T-helper 22 cell (primary cell): Measurements from ENCODE around the gene NWD2.
"Not testable (repeated sequence)": the region's sequence is repeated elsewhere in the genome, so short reads cannot be mapped to it uniquely, and the experiment has no call there.

Experiments used
- DNase-seq: peaks from one replicate; pipeline ENCODE4 v3.0.0-alpha.2; 2020; ENCODE audit warnings: low read depth

NWD2 gene

GRCh38 chr4:37467223-37467622 lies 222.7 kb downstream of the NWD2 start:
- no peak for DNase-seq

GRCh38 chr4:37467824-37468223 lies 223.3 kb downstream of the NWD2 start:
- DNase-seq: no peak

GRCh38 chr4:37469286-37469685 lies 224.7 kb downstream of the NWD2 start:
- no peak for DNase-seq

DNA sequence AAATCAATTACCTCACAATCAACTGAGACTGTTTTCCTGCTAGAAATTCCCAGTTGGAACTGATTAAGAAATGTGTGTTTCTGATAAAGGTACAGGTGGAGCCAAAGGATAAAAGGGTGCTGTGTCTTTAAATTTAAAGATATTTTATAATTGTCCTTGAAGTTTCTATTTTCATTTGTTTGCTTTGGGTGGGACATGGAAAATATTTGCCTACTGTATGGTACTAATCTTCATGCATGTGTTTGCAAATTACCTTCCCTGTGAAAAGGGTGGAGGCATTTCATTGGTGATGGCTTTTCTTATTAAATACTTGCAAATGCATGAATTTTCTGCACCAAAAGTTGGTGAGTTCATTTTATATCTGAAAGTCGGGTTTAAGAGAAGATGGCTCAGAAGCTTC lies 225.7 kb downstream of the NWD2 start:
- DNase-seq: no peak

DNA sequence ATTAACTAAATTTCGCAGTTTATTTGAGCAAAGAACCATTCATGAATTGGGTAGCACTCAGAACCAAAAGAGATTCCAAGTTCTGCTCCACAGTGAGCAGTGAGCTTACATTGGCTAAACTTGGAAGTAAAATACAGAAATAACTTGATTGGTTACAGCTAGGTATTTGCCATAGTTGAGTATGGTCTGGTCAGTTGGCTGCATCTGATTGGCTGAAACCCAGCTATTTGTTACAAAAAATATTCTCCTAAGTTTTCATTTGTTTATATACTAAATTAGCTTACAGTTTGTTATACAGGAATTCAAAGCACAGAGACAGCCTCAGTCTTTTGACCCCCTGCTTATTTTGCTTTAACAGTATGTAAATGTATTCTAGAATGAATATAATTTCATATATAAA lies 226.6 kb downstream of the NWD2 start:
- DNase-seq: no peak

DNA sequence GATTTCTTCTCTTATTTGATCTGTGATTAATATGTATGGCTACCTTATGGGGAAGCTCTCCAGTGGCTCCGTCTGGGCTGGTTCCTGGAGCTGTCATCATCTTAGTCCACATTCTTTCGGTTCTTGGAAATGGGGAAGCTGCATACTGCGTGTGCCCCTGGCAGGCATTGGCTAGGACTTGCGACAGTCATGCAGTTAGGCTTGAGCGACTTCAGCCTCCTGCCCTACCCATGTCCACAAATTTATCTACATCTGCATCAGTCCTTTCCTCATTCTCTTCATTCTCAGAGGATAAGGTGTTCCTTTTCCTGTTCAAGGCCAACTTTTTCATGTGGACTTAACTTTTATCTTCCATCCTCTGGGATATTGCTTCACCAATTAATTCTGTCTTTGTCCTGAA lies 227.4 kb downstream of the NWD2 start:
- DNase-seq: no peak

DNA sequence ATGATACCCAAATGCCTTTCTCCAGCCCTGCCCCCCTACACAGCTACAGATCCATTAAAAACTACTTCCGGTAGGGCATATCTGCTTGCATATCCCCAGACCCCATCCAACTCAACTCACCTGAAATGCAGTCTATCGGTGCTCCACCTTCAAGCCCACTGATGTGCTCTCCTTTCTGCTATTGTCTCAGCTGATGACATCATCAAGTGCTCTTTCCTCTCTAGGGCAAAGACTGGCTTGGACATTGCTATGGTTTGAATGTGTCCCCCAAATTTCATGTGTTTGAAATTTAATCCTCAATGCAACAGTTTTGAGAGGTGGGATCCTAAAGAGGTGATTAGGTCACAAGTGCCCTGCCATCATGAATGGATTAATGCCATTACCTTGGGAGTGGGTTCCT lies 229.3 kb downstream of the NWD2 start:
- no peak for DNase-seq

- DNase-seq: no peak
Observed at GRCh38 chr4:37475087-37475486, 230.5 kb downstream of the NWD2 start.

- DNase-seq: no peak
Observed at GRCh38 chr4:37475776-37476175, 231.2 kb downstream of the NWD2 start.

DNA sequence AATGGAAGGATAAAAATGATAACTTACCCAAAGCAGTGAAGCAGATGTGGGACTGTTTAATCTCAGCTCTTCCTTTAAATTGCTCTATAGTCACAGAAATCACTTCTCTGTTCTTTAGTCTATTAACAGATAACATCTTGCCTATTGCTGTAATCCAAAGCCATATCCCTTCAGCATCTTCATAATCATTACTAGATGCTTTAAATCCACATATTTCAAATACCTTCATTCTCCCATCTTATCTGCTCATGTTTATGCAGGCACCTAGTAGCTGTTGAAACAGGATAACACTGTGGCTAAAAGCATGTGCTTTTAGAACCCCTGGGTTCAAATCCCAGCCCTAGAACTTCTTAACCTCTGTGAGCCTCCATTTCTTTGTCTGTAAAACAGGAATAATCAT lies 231.7 kb downstream of the NWD2 start:
- DNase-seq: no peak

DNA sequence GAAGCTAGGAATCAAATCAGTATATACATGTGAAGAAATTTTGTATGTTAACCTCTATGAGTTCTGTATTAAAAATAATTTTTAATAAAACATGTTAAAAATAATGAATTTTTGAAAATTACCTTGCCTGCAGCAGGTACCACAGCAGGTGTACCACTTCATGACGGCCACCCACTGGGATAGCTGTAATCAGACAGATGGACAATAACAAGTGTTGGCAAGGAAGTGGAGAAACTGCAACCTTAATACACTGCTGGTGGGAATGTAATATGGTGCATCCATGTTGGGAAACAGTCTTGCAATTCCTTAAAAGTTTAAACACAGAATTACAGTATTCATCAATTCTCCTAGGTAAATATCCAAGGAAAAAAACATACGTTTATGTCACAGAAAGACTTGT lies 232.1 kb downstream of the NWD2 start:
- no peak for DNase-seq

DNA sequence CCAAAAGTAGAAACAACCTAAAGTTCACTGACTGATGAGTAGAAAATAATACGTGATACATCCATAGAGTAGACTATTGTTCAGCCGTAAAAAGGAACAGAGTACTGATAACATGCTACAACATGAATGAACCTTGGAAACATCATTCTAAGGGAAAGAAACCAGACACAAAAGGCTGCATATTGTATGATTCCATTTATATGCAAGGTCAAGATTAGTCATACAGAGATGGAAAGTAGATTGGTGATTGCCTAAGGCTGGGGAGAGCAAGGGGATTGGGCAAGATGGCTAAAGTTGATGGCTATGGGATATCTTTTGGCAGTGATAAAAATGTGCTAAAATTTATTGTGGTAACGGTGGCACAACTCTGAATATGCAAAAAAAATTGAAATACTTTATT lies 232.6 kb downstream of the NWD2 start:
- no peak for DNase-seq

DNA sequence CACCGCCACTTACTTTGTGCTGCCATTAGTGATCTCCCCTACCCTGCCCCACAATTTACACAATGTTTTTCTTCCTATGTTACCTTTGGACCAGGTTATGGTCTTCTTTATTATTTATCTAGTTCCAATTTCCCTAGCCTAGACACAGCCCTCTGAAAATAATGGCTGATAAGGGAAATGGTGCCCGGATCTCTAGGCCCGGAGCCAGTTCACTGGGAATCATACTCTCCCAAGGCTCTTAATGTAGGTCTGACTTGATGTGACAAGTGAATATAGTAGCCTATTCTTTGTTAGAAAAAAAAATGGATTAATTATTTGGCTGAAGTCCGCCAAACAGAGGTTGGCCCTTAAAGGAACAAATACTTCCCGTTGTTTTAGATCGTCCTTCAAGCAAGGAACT lies 233.6 kb downstream of the NWD2 start:
- DNase-seq: no peak

DNA sequence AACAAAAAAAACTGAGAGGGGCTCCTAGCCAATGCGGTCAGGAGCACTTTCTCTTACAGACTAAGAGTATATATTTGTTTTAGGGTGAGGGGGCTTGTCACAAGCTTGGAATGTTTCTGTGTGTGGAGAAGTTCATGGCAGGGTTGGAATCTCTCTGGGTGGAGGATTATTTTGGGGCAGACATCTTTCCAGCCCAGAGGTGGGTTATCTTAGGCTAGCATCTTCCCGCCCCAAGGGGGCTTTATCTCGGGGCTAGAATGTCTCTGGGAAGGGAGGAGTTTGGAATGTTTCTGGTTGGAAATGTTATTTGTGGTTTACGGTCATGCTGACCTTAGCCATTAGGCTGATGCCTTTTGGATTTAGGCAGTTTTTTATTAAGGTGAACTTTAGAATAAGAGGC lies 236.0 kb downstream of the NWD2 start:
- DNase-seq: no peak

- DNase-seq: no peak
Observed at GRCh38 chr4:37481547-37482122, 237.1 kb downstream of the NWD2 start.

GRCh38 chr4:37482236-37482913 lies 237.8 kb downstream of the NWD2 start:
- no peak for DNase-seq

DNA sequence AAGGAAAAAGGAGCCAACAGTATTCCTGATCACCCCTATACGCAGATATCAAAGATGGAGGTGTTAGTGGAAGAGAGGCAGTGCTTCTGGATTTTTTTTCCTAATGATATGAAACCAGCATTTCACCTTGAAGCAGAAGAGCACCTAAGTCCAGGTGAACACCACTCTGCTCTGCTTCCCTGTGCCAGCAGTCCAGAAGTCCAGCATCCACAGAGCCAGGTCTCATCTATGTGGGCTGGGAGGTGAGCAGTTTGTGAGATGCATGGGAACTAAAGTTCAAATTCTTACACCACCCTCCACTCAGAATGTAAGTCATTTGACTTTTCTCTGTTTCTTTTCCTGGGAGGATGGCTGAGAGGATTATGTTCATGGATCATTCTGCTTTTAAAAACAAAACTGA lies 239.1 kb downstream of the NWD2 start:
- DNase-seq: no peak

- no peak for DNase-seq
Observed at GRCh38 chr4:37486166-37486565, 241.6 kb downstream of the NWD2 start.

- no peak for DNase-seq
Observed at GRCh38 chr4:37487668-37488067, 243.1 kb downstream of the NWD2 start.

GRCh38 chr4:37489697-37490096 lies 245.2 kb downstream of the NWD2 start:
- no peak for DNase-seq

DNA sequence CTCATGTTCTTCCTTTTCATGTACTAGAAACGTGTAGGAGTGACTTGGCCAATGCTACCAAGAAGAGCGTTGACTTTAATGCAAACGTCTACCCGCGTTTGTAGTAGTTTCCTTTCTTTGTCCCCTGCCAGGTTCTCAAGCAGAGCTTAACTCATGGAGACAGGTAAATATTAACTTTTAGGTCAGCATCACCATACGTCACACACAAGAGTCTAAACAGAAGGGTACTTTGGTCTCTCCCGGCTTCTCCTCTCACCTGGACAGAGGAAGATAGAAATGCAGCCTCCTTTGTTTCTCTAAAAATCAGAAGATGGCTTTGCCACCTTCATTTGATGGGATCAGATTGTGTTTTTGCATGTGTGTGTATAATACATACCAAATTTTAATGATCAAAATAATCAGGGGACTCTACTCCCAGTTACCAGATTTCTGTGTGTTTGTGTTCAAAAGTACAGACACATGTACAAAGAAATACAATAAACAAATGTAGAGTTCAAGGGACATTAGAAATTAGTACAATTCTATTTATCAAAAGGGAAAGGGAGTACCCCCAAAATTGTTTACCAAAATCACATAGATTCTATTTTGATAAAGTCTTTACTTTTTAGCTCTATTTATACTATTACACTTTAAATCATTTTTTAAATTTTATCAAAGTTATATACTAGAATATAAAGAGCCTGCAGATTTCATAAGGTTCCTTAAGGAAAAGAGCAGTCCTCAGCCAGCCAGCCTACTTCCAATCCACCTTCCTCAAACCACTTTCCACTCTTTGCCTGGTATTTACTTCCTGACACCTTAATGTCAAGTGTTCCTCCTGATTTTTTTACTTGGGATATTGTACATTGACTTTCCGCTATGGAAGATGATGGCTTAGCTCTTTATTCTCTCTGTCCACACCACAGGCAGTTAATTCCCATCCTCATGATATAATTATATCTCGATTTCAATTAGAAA lies 246.1 kb downstream of the NWD2 start:
- DNase-seq: no peak

DNA sequence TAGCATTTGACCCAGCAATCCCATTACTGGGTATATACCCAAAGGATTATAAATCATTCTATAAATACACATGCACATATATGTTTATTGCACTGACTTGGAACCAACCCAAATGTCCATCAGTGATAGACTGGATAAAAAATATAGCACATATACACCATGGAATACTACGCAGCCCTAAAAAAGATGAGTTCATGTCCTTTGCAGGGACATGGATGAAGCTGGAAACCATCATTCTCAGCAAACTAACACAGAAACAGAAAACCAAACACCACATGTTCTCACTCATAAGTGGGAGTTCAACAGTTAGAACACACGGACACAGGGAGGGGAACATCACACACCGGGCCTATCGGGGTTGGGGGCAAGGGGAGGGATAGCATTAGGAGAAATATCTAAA lies 250.8 kb downstream of the NWD2 start:
- DNase-seq: not testable (repeated sequence)
